ENCODE results near the gene NLRP4.

- TF ChIP-seq CTCF (IDR thresholded peaks at IDR 0.05) = no peak
- no peak for TF ChIP-seq POLR2A (IDR thresholded peaks at IDR 0.05)
Measured at GRCh38 chr19:55838251-55838650, 1.9 kb downstream of the NLRP4 start.
